Measurements from ENCODE around the gene RAD51B. TPM values are rescaled to one million over a fixed set of nuclear protein-coding genes. Genes with fewer than 3 reads are reported as not detected.

The RAD51B gene
- total RNA-seq, 1 experiment from 2014 or later = 28.9 TPM

DNA sequence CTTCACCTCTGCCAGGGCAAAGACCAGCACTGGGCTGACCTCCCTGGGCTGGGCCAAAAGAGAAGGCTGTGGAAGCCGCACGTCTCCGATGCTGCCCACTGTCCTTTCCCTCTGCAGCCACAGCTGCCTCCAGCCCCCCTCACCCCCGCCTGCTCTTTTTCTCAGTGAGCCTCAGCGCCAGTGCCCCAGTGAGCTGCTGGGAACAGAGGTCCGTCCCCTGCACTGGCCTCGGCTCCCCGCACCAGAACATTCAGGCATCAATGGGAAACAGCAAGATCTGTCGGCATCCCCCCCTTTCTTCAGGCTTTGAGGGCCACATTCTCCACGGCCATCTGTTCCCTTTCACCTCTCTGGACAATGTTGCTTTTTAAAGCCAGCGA is 575.2 kb downstream of the RAD51B start:
- in situ Hi-C loops (cut with HindIII; ENCODE audit: low pct_unique_long_range_greater_than_20kb, low sequenced_read_pairs) = no loop called here
- DNase-seq (ENCODE audit: low read depth, low spot score) = no peak

DNA sequence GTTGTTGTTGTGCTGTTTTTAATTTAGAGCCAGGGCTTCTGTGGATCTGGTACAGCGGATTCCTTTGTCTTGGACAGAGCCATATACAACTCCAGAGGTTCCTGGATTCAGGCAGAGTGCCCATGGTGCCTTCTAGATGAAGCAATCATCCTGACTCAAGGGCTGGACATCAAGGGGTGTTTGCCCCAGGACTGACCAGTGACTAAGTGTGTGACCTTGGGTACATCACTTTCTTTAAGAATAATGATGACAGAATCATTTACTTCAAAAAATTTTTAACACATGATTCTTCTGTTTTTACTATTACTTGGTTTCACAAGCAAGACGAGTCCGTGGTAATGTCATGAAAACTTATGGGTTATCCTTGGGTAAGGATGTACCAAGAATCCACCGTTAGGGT is 576.0 kb downstream of the RAD51B start:
- in situ Hi-C loops (cut with HindIII; ENCODE audit: low pct_unique_long_range_greater_than_20kb, low sequenced_read_pairs) = no loop called here
- DNase-seq (ENCODE audit: low read depth, low spot score) = no peak

DNA sequence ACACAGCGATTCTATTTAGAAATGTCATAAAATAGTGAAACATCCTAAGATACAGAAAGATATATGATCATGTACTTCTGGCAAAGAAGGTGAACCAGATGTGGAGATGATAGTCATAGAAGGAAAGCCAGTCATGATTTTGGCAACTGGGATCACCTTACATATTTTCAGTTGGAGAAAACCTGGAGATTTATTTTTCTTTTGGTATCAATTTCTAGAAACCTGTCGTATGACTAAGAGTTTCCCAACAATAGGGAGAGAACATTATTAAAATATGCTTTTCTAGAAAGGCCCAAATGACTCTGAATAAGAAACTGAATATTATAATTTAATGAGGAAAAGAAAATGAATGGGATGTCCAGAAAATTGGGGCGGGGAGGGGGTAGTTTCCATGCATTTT is 576.9 kb downstream of the RAD51B start:
- in situ Hi-C loops (cut with HindIII; ENCODE audit: low pct_unique_long_range_greater_than_20kb, low sequenced_read_pairs) = no loop called here
- no peak for DNase-seq (ENCODE audit: low read depth, low spot score)

- no peak for DNase-seq (ENCODE audit: low read depth, low spot score)
- in situ Hi-C loops (cut with HindIII; ENCODE audit: low pct_unique_long_range_greater_than_20kb, low sequenced_read_pairs) = no loop called here
Observed at GRCh38 chr14:68397371-68397811, 577.8 kb downstream of the RAD51B start.

DNA sequence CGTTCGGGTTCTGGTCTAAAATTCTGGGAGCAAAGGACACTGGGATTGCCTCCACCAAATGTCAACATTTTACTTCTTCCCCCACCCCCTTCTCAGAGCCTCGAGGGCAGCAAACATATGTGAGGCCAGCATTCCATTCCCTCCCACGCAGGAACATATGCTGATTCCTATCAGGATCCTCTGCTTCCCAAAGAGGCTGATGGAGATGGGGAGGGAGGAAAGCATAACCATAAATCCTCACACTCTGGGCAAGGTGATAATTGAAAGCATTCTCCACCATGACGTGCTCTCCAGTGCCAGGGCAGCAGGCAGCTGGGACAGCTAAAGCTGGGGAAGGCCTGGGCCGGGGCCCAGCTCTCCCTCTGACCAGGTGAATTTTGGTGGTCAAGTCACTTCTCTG is 578.2 kb downstream of the RAD51B start:
- in situ Hi-C loops (cut with HindIII; ENCODE audit: low pct_unique_long_range_greater_than_20kb, low sequenced_read_pairs) = no loop called here

DNA sequence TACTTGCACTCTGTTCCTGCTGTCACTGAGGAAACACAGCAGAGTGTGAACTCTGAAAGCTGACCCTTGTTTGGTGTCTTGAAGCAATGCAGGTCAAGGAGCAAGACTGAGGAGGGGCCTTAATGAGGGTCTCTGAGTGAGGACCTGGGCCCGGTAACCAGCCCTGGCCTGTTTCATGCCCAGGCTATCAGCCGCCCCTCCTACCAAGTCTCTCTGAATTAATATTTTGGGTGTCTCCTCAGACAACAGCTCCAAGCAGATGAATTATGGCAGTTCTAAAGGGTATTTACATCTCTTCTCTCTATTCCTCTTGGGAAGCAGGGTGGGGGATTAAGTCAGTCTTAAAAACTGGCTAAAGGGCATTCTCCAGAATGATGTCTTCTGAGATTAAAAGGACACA is 578.8 kb downstream of the RAD51B start:
- in situ Hi-C loops (cut with HindIII; ENCODE audit: low pct_unique_long_range_greater_than_20kb, low sequenced_read_pairs) = no loop called here

More for the DNA sequence above, 578.2 kb downstream of the RAD51B start:
- DNase-seq (ENCODE audit: low read depth, low spot score) = no peak

DNA sequence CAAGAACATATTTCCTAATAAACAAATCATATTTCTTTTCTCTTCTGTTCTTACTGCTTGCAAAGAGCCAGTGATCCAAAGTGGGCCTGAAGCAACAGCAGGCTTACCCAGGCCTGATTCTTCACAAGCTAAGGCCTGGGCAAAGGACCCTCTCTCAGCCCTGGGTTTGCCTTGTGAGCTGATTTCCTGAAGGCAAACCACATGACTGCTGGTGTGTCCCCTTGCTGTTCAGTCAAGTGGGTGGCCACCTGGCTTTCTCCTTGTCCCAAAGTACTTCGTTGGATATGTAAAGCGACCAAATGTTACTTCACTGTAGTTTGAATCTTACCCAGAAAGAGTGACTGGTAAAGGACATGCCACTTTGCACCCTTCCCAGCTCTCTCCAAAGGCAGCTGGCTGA is 580.4 kb downstream of the RAD51B start:
- in situ Hi-C loops (cut with HindIII; ENCODE audit: low pct_unique_long_range_greater_than_20kb, low sequenced_read_pairs) = no loop called here
- DNase-seq (ENCODE audit: low read depth, low spot score) = no peak

More for the DNA sequence above, 578.8 kb downstream of the RAD51B start:
- no peak for DNase-seq (ENCODE audit: low read depth, low spot score)

DNA sequence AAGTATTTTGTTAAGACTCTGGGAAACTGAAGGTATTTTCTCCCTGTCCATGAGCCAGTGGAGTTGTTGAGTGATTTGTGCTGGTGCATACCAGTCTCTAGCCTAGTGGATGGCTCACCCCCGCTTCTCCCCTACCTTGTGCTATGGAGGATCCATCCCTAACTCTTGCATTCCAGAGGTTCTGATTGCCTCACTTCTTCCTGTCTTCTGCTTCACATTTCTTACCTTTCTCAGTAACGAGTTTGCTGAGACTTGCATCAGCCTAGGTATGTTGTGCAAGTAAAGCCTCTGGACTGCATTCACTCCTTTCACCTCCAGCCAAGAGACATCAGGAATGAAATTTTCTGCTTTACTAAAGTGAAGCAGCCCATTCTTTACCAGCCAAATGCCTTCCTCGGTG is 581.7 kb downstream of the RAD51B start:
- in situ Hi-C loops (cut with HindIII; ENCODE audit: low pct_unique_long_range_greater_than_20kb, low sequenced_read_pairs) = no loop called here
- DNase-seq (ENCODE audit: low read depth, low spot score) = no peak

DNA sequence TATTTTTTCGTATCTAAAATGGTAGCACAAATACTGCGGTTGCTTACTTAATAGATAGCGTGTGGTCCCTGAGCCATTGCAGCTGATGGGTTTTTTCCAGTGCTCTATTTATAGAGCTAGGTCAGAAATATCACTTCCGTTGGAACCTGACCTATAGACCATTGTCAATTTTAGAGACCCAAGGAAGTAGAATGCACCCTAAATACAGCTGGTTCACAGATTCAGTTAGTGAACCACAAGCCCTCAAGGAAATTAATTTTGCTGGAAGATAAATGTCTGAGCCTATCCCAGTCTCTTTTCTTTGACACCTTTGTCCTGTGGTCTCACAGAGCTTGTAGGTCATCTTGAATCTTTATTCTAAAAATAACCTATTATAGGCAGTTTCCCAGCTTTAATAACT is 582.3 kb downstream of the RAD51B start:
- no peak for DNase-seq (ENCODE audit: low read depth, low spot score)
- in situ Hi-C loops (cut with HindIII; ENCODE audit: low pct_unique_long_range_greater_than_20kb, low sequenced_read_pairs) = no loop called here

DNA sequence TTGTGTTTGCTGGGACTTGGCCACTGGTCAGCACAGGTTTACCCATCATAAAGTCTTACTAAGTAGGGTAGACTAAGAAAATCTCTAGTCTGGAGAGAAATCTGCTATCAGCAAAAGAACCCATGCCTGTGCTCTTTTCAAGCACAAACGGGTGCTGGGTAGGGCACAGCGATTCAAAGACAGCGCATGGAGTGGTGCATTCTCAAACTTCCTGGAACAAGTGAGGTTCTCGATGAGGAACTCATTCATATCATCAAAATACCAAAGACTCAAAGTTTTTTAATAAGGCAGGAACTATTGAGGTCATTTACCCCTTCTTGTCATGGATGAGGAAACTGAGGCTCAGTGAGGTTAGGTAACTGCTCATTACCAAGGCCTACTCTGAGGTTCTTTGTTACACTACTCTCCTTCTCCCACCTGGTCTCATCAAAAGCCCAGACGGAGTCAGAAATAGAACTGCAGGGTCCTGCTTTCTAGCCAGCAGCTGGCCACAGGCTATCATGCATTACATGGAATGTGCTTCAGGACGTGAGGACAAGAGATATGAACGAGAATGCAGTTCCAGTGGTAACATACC is 583.0 kb downstream of the RAD51B start:
- no peak for DNase-seq (ENCODE audit: low read depth, low spot score)
- in situ Hi-C loops (cut with HindIII; ENCODE audit: low pct_unique_long_range_greater_than_20kb, low sequenced_read_pairs) = no loop called here

- in situ Hi-C loops (cut with HindIII; ENCODE audit: low pct_unique_long_range_greater_than_20kb, low sequenced_read_pairs) = no loop called here
- no peak for DNase-seq (ENCODE audit: low read depth, low spot score)
Observed at GRCh38 chr14:68403191-68404145, 583.9 kb downstream of the RAD51B start.

DNA sequence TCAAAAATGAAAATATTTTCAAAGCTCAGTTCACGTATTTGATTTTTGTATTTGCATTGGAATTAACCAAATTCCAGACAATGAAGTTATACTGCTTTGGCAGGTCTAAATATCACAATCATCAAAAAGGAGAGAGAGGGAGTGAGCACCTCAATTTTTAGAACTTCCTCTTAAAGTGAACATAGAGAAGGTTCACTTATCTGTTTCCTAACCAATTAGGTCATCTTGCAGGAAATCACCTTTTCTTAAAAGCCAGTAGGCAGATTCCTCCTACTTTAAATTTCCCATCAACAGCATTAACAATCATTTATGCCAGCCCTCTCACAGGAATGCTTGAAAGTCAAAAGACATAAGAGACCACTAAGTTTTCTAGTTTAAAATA is 584.6 kb downstream of the RAD51B start:
- DNase-seq (ENCODE audit: low read depth, low spot score) = no peak
- in situ Hi-C loops (cut with HindIII; ENCODE audit: low pct_unique_long_range_greater_than_20kb, low sequenced_read_pairs) = no loop called here

DNA sequence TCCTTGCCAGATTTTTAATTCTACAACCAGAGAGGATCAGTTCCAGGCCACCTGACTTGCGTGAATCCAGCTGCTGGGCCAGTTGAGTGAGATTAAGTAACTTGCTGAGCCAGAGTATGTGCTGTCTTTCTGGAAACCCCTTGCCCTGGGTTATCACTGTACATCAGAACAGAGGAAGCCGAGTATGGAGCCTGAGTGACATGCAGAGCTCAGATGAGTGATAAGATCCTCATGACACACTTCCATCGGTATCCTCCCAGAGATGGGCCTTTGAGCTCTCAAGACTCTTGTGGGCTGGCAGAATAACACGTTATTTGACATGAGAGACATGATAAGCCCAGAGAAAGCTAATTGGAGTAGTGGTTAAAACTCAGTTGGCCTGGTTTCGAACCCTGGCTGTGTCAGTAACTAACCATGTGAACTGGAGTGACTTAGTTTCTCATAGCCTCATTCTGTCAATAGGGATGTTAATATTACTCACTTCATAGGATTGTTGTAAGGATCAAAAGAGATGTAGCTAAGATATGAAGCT is 585.1 kb downstream of the RAD51B start:
- in situ Hi-C loops (cut with HindIII; ENCODE audit: low pct_unique_long_range_greater_than_20kb, low sequenced_read_pairs) = no loop called here
- DNase-seq (ENCODE audit: low read depth, low spot score) = no peak

GRCh38 chr14:68405961-68406360 is 586.4 kb downstream of the RAD51B start:
- in situ Hi-C loops (cut with HindIII; ENCODE audit: low pct_unique_long_range_greater_than_20kb, low sequenced_read_pairs) = no loop called here
- DNase-seq (ENCODE audit: low read depth, low spot score) = no peak

GRCh38 chr14:68407285-68407684 is 587.7 kb downstream of the RAD51B start:
- in situ Hi-C loops (cut with HindIII; ENCODE audit: low pct_unique_long_range_greater_than_20kb, low sequenced_read_pairs) = no loop called here
- DNase-seq (ENCODE audit: low read depth, low spot score) = no peak

GRCh38 chr14:68407825-68408224 is 588.2 kb downstream of the RAD51B start:
- no peak for DNase-seq (ENCODE audit: low read depth, low spot score)
- in situ Hi-C loops (cut with HindIII; ENCODE audit: low pct_unique_long_range_greater_than_20kb, low sequenced_read_pairs) = no loop called here

- DNase-seq (ENCODE audit: low read depth, low spot score) = peak; percentile 54
- in situ Hi-C loops (cut with HindIII; ENCODE audit: low pct_unique_long_range_greater_than_20kb, low sequenced_read_pairs) = no loop called here
Observed at GRCh38 chr14:68408680-68409079, 589.1 kb downstream of the RAD51B start.

- no peak for DNase-seq (ENCODE audit: low read depth, low spot score)
- in situ Hi-C loops (cut with HindIII; ENCODE audit: low pct_unique_long_range_greater_than_20kb, low sequenced_read_pairs) = no loop called here
Observed at GRCh38 chr14:68409387-68409786, 589.8 kb downstream of the RAD51B start.

All from SK-MEL-5 (cell line).